Fibroblast of skin of left quadriceps (primary cell): ENCODE data around the gene GALNS.
"Not testable (repeated sequence)": the region's sequence is repeated elsewhere in the genome, so short reads cannot be mapped to it uniquely, and the experiment has no call there.

Experiments
- DNase-seq, 2 experiments: peaks; one replicate each; pipeline ENCODE4 v3.0.0-alpha.2; 2013; ENCODE audit warnings: low read depth in 2 of 2

GALNS gene

GRCh38 chr16:88804552-88805339 is 52.0 kb downstream of the GALNS start:
- no peak for DNase-seq

- DNase-seq: no peak
Measured at GRCh38 chr16:88804173-88804551, 52.6 kb downstream of the GALNS start.

GRCh38 chr16:88803264-88803987 is 53.3 kb downstream of the GALNS start, which contains the start of gene CDT1:
CDT1 (plus strand) TSS chr16:88803789; CDS start chr16:88803832, 43 bp downstream.
- DNase-seq: peak in 1 of 2 experiments; percentile 61

GRCh38 chr16:88800277-88800592 is 56.5 kb downstream of the GALNS start:
- DNase-seq: no peak

- DNase-seq: no peak
Measured at GRCh38 chr16:88799569-88800276, 57.0 kb downstream of the GALNS start.

- DNase-seq: no peak
Measured at GRCh38 chr16:88798772-88799455, 57.8 kb downstream of the GALNS start.

GRCh38 chr16:88798073-88798472 is 58.7 kb downstream of the GALNS start:
- no peak for DNase-seq

- DNase-seq: no peak
Measured at GRCh38 chr16:88796278-88796677, 60.5 kb downstream of the GALNS start.

- DNase-seq: no peak
Measured at GRCh38 chr16:88793251-88793954, 63.3 kb downstream of the GALNS start.

- DNase-seq: no peak
Measured at GRCh38 chr16:88792668-88793250, 64.0 kb downstream of the GALNS start.

GRCh38 chr16:88792078-88792550 is 64.6 kb downstream of the GALNS start:
- no peak for DNase-seq

- DNase-seq: no peak
Measured at GRCh38 chr16:88790312-88791211, 66.2 kb downstream of the GALNS start.

GRCh38 chr16:88789594-88789993 is 67.2 kb downstream of the GALNS start:
- DNase-seq: no peak

GRCh38 chr16:88788749-88789148 is 68.0 kb downstream of the GALNS start:
- not testable (repeated sequence) for DNase-seq

GRCh38 chr16:88787579-88788314 is 69.0 kb downstream of the GALNS start:
- no peak for DNase-seq

- no peak for DNase-seq
Measured at GRCh38 chr16:88785106-88785924, 71.4 kb downstream of the GALNS start, which contains the start of gene PIEZO1. PIEZO1 (minus strand) TSS chr16:88785220; CDS start chr16:88784964, 256 bp downstream.

- no peak for DNase-seq
Measured at GRCh38 chr16:88784856-88785105, 72.0 kb downstream of the GALNS start.

GRCh38 chr16:88784074-88784855 is 72.5 kb downstream of the GALNS start:
- DNase-seq: peak; percentile 56 to 62
